AG10803 (cell line): Measurements from ENCODE around the gene KRTAP10-8.
"Not testable (repeated sequence)": the region's sequence is repeated elsewhere in the genome, so short reads cannot be mapped to it uniquely, and the experiment has no call there.

Experiments
- DNase-seq: peaks from one replicate; pipeline ENCODE4 v3.0.0; 2010; ENCODE audit warnings: low read depth
- H3K4me3 ChIP-seq: 2 replicates; pipeline ENCODE4 v1.5.1; 2011; ENCODE audit warnings: mild to moderate bottlenecking, low read length, control low read depth
- TF ChIP-seq, protein P1 (sequence below): conservative IDR thresholded peaks from 2 replicates; pipeline ENCODE4 v1.5.1; 2011; ENCODE audit warnings: mild to moderate bottlenecking, low read length, control low read depth, inconsistent platforms

The KRTAP10-8 gene

DNA sequence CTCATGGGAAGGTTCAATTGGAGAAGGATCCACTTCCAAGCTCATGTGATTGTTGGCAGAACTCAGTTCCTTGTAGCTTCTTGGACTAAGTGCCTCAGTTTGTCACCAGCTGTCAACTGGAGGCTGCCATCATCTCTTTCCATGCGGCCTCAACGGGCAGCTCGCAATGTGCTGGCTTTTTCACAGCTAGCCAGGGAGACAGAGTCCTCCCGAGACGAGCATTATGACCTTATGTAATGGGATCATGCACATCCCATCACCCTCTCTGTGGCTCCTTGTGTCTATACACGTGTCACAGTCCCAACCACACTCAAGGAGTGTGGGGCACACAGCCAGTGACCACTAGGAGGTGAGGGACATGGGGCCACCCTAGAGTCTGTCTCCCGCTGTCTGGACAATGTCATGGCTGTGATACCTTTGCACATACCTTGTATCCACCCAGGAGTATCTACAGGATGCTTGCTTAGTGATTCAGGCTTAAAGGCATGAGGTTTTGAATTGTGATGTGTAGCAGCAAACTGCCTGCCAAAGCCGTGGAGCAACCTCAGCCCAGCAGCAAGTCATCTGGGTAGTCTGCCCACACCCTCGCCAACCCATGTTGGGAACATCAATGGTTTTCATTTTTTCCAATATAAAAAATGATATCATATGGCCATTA lies 15.7 kb upstream of the KRTAP10-8 start:
- H3K4me3 ChIP-seq, result no peak overlapping the region
- peak; percentile 23 for DNase-seq
- TF ChIP-seq, protein P1, sequence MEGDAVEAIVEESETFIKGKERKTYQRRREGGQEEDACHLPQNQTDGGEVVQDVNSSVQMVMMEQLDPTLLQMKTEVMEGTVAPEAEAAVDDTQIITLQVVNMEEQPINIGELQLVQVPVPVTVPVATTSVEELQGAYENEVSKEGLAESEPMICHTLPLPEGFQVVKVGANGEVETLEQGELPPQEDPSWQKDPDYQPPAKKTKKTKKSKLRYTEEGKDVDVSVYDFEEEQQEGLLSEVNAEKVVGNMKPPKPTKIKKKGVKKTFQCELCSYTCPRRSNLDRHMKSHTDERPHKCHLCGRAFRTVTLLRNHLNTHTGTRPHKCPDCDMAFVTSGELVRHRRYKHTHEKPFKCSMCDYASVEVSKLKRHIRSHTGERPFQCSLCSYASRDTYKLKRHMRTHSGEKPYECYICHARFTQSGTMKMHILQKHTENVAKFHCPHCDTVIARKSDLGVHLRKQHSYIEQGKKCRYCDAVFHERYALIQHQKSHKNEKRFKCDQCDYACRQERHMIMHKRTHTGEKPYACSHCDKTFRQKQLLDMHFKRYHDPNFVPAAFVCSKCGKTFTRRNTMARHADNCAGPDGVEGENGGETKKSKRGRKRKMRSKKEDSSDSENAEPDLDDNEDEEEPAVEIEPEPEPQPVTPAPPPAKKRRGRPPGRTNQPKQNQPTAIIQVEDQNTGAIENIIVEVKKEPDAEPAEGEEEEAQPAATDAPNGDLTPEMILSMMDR, result no peak

DNA sequence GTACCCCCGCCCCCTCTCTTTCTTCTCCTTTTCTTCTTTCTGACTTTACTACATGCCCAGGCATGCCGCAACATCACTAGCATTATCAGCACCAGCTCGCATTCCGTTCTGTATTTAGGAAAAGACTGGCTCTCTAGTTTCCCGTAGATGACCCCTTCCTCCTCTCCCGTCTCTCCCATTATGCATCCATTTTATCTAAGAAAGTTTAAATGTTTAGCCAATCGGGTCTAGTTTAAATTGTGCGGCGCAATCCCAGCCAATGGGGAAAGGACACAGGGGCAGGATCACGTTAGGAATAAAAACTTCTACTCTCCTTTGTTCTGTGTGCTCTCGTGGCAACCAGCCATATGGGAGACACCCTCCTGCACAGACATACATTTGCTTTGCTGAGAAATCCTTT lies 13.8 kb upstream of the KRTAP10-8 start:
- TF ChIP-seq, protein P1, result no peak
- no peak overlapping the region for H3K4me3 ChIP-seq
- DNase-seq, result no peak

DNA sequence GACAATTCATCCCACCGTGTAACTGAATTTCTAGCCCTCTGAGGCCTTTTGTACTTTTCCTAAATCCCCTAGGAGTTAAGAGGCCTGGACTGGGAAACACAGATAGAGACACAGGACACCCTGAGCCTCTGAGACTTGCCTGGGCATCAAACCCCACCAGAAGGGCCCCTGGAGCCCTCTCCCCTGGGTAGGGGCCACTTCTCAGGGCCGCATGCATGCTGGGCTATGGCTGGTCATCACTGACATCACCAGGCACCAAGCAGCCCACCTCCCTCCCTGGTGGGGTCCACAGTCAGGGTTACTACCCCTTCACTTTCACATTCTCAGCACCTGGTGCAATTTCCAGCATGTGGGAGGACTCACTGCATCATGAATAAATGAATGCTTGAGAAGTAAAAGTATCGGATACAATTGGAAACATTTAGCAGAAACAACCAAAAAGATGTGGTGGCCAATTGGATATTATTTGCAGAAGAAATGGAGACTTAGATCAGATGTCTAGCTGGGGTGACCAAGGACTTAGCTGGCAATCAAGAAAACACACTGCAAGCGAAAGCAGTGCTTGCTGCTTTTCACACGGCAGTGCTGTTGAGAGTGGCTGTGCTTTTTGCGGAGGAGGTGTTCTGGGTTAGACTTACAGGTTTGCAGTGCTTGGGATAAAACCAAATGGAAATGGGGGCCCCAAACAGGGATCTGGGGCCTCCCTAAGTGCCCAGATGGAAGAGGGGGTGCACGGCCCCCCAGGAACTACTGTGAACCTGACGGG lies 12.4 kb upstream of the KRTAP10-8 start:
- H3K4me3 ChIP-seq, result no peak overlapping the region
- DNase-seq, result no peak

DNA sequence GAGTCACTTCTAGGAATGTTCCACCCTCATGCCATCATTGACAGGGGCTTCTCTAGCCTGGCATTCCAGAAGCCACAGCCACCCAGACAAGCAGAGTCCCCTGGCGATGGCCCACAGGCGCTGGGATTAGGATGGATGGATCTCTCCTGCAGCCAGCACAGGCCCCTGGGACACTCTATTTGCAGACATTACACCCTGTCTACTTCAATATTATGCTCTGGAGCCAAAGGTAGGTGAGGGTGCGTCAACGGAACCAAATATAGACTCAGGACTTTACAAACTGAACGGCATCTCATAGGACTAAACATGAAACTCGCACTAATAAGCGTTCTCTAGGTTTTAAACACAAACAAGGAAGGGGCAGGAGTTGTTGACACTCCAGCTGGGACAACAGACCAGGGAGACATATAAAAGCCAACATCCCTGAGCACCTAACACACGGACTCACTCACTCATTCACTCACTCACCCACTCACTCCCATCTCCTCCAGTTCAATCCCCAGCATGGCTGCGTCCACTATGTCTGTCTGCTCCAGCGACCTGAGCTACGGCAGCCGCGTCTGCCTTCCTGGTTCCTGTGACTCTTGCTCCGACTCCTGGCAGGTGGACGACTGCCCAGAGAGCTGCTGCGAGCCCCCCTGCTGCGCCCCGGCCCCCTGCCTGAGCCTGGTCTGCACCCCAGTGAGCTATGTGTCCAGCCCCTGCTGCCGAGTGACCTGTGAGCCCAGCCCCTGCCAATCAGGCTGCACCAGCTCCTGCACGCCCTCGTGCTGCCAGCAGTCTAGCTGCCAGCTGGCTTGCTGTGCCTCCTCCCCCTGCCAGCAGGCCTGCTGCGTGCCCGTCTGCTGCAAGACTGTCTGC lies 11.5 kb upstream of the KRTAP10-8 start, which contains the start of gene KRTAP10-7:
TSS of gene KRTAP10-7 (plus strand) at position 480 of the 861 bp plus-strand sequence. CDS start at position 505, 25 bp downstream.
- not testable (repeated sequence) for DNase-seq, H3K4me3 ChIP-seq

More for the DNA sequence above, 12.4 kb upstream of the KRTAP10-8 start:
- TF ChIP-seq, protein P1, result no peak

DNA sequence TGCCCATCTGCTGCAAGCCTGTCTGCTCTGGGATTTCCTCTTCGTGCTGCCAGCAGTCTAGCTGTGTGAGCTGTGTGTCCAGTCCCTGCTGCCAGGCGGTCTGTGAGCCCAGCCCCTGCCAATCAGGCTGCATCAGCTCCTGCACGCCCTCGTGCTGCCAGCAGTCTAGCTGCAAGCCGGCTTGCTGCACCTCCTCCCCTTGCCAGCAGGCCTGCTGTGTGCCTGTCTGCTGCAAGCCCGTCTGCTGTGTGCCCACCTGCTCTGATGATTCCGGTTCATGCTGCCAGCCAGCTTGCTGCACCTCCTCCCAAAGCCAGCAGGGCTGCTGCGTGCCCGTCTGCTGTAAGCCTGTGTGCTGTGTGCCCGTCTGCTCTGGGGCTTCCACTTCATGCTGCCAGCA lies 10.8 kb upstream of the KRTAP10-8 start:
- not testable (repeated sequence) for DNase-seq, H3K4me3 ChIP-seq

DNA sequence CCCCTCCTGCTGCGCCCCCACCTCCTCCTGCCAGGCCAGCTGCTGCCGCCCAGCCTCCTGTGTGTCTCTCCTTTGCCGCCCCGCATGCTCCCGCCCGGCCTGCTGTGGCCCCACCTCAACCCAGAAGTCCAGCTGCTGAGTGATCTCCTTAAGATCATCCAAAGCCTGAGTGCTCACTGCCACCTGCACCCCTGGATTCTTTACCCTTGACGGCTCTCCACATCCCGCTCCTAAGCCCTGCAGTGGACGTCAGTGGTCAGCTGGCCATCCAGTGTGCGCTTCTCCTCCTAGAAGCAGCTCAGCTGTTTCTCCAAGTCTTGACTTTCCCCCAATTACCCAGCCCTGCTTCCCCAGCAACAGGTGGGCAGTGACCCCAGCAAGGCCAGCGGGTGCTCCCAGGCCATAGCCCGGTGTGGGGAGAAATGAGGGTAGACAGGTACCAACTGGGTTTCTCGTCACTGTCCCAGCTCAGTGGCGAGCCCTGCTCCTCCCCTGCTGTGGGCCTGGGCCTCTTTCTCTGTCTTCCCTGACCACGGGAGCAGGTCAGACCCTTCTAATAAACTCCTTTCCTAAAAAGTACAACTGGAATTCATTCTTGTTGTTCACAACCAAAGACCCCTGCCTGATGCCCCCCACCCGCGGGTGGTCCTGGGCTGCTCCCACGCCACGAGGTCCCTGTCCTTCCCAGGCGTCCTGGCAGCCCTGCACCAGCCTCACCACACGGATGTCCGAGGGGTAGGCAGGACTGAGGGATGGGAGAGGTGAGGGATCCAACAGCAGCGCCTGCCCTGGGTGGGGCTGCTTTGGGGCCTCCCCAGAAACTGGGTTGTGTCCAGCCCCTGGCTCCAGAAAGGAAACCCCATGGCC lies 10.1 kb upstream of the KRTAP10-8 start:
- DNase-seq, result no peak
- TF ChIP-seq, protein P1, result no peak
- H3K4me3 ChIP-seq, result no peak overlapping the region

DNA sequence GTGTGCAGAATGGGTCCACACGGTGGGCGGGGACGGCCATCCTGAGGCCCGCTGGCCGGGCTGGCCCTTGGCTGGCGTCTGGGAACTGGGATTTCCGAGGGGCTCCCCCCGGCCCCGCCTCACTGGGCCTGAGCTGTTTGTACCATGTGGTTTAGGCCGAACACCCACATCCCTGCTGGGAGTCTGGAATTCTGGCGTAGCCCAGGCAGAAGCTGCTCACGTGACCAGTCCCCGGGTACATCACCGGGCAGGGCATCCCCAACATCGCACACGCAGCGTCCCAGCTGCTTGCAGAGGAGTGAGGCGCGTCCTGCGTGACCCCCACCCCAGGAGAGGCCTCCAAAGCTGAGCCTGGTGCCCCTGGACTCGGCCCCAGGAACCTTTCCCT lies 9.4 kb upstream of the KRTAP10-8 start:
- DNase-seq, result no peak
- TF ChIP-seq, protein P1, result no peak
- no peak overlapping the region for H3K4me3 ChIP-seq
